Tibial artery (tissue), 4 donors: Measurements from ENCODE around the gene ZNF14.

Experiments used
- DNase-seq, 2 donors: peaks; one replicate each; pipeline ENCODE4 v3.0.0-alpha.2; 2019
- H3K27ac ChIP-seq, 2 donors: fragments of 200-600 bp; sonication (generic) in 1 of 2; 1 replicate in 1 of 2; 2 replicates in 1 of 2; pipeline ENCODE4 v1.5.1; 2018 to 2019; ENCODE audit warnings: mild to moderate bottlenecking in 1 of 2
- H3K27me3 ChIP-seq, 2 donors: fragments of 200-600 bp; sonication (generic) in 1 of 2; one replicate each; pipeline versions ENCODE4 v1.5.1 to v1.6.0; 2016 to 2019
- H3K36me3 ChIP-seq, 3 donors: fragments of 200-600 bp; sonication (generic) in 2 of 3; one replicate each; pipeline ENCODE4 v1.5.1; 2016 to 2019; ENCODE audit warnings: mild to moderate bottlenecking in 2 of 3
- H3K4me1 ChIP-seq, 4 donors: fragments of 200-600 bp; sonication (generic) in 2 of 4; 1 replicate in 3 of 4; 2 replicates in 1 of 4; pipeline ENCODE4 v1.5.1; 2016 to 2019
- H3K4me3 ChIP-seq, 2 donors: fragments of 200-600 bp; sonication (generic) in 1 of 2; 1 replicate in 1 of 2; 2 replicates in 1 of 2; pipeline ENCODE4 v1.5.1; 2018 to 2019; ENCODE audit warnings: mild to moderate bottlenecking in 2 of 2
- H3K9me3 ChIP-seq, 3 donors: fragments of 200-600 bp; sonication (generic) in 1 of 3; one replicate each; pipeline ENCODE4 v1.5.1; 2016 to 2019
- CTCF ChIP-seq, 2 experiments: fragments of 200-600 bp in 1 of 2; fragments of 450-650 bp in 1 of 2; IDR thresholded peaks; one replicate each; pipeline ENCODE4 v1.5.1; 2017 to 2019; ENCODE audit warnings: antibody characterized with exemption in 2 of 2, mild to moderate bottlenecking in 1 of 2, moderate library complexity in 1 of 2
- intact Hi-C: fragments of 100-400 bp; cut with DNase I; formaldehyde crosslinking; loops from one replicate; pipeline ENCODE4 v1.15.0; 2023; ENCODE audit warnings: low total_unique reads

The ZNF14 gene

DNA sequence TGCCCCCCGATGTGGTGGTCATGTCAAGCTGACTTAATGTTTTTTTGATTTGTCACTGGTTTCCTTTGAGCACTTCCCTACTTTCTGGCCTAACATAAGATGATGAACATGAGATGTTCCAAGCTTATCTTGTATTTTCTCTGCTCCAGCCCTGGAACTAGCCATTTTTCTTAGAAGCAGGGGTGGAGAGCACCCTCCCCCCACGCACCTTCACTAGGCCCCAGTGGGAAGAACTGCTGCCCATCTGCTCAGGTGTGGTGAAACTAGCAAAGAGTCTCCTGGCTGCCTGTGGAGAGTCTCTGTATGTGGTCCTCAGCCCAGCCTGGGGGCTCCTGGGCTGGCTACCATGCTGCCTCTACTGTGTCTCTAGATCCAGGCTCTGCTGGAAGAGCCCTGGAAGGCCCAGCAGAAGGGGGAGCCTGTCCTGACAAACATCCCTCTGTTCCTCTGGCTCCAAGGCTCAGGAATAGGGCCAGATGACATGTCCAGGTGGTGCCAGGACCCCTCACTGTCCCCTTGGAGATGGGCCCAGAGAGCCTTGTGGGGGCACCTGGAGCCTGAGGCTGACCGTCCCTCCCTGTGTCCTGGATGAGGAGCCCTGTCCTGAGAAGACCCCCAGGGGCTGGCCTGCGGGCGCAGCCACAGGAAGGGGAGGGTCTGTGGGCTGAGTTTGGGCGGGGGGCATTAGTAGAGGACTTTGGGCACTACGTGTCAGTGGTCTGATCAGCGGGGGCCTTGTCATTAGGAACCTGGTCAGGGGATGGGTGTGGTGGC, 4.8 kb upstream of the ZNF14 start:
- H3K27me3 ChIP-seq: peaks cover 0 to 3% of the 10 kb centered on the region in 2 donors
- DNase-seq: no peak
- intact Hi-C loops: no loop called here
- TF ChIP-seq CTCF (IDR thresholded peaks at IDR 0.05): no peak
- no peaks in the 10 kb centered on the region for H3K36me3 ChIP-seq
- no peak overlapping the region for H3K27ac ChIP-seq
- no peaks in the 10 kb centered on the region for H3K4me1 ChIP-seq
- no peak overlapping the region for H3K4me3 ChIP-seq
- H3K9me3 ChIP-seq: no peaks in the 10 kb centered on the region

DNA sequence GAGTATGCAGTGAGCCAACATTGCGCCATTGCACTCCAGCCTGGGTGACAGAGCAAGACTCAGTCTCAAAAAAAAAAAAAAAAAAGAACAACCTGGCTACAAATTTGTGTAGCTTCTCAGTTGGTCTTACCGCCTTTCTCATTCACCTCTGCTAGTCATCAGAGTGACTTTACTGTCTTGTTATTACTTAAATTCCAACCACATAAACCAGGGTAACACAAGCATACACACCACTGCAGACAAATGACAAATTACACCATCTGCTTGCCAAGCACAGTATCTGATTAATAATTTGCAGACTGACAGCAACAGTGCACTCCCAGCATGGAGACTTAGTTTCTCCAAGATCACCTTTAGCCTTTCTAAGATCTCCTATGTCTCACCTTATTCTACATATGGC, 11.0 kb downstream of the ZNF14 start:
- Histone ChIP-seq H3K36me3 (peaks cover 35 to 61% (median 59%) of the 10 kb centered on the region in 3 donors), H3K27me3 (no peaks in the 10 kb centered on the region), H3K4me1 (no peaks in the 10 kb centered on the region), H3K4me3 (no peak overlapping the region), H3K9me3 (peaks cover 16 to 69% (median 63%) of the 10 kb centered on the region in 3 donors), H3K27ac (no peak overlapping the region)
- no peak for DNase-seq
- intact Hi-C loops: no loop called here
- no peak for TF ChIP-seq CTCF (IDR thresholded peaks at IDR 0.05)

DNA sequence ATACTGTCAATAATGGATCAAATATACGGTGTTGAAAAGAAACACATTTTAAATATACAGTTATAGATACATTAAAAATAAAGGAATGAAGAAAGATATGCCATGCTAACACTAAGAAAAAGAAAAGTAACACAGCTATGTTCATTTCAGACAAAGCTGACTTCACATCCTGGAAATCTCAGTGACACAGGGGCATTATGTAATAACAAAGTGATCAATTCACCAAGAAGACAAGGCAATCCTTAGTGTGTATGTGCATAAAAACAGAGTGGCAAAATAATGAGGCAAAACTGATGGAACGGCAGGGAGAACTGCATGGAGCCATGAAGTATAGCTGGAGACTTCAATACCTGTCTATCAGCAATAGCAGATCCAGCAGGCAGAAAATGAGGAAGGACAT, 13.1 kb downstream of the ZNF14 start:
- intact Hi-C loops: no loop called here
- Histone ChIP-seq H3K4me3 (no peak overlapping the region), H3K36me3 (peaks cover 43 to 82% (median 80%) of the 10 kb centered on the region in 3 donors), H3K27me3 (no peaks in the 10 kb centered on the region), H3K4me1 (no peaks in the 10 kb centered on the region), H3K27ac (no peak overlapping the region), H3K9me3 (peaks cover 26 to 84% (median 77%) of the 10 kb centered on the region in 3 donors)
- DNase-seq: no peak
- no peak for TF ChIP-seq CTCF (IDR thresholded peaks at IDR 0.05)

DNA sequence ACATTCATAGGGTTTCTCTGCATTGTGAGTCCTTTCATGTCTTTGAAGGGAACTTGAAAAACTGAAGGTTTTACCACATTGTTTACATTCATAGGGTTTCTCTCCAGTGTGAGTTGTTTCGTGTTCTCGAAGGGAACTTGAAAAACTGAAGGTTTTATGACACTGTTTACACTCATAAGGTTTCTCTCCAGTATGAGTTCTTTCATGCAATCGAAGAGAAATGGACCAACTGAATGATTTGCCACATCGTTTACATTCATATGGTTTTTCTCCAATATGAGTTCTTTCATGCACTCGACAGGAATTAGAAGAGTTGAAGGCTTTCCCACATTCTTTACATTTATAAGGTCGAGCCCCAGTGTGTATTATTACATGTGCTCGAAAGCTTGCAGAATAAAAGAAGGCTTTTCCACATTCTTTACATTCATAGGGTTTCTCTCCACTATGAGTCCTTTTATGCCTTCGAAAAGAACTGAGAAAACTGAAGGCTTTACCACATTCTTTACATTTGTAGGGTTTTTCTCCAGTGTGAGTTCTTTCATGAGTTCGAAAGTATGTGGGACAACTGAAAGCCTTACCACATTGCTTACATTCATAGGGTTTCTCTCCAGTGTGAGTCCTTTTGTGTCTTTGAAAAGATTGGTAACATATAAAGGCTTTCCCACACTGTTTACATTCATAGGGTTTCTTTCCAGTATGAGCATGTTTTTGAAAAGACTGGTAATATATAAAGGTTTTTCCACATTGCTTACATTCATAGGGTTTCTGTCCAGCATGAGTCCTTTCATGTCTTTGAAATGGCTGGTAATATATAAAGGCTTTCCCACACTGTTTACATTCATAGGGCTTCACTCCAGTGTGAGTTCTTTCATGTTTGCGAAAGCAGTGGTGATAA, 20.7 kb downstream of the ZNF14 start:
- H3K36me3 ChIP-seq: peaks cover 82 to 97% (median 97%) of the 10 kb centered on the region in 3 donors

More for the DNA sequence above, 20.7 kb downstream of the ZNF14 start:
- intact Hi-C loops: no loop called here
- Histone ChIP-seq H3K4me3 (no peak overlapping the region), H3K4me1 (no peaks in the 10 kb centered on the region), H3K27me3 (no peaks in the 10 kb centered on the region), H3K27ac (no peak overlapping the region), H3K9me3 (peaks cover 50 to 100% (median 98%) of the 10 kb centered on the region in 3 donors)
- TF ChIP-seq CTCF (IDR thresholded peaks at IDR 0.05): no peak
- no peak for DNase-seq
